C1 segment of cervical spinal cord (tissue), 14 donors: ENCODE data around the gene CNPPD1.

Experiments
- DNase-seq, 14 donors: peaks; one replicate each; lab custom pipeline; 2025; lab: John Stamatoyannopoulos, UW

The CNPPD1 gene

GRCh38 chr2:219179601-219180465, 3.1 kb upstream of the CNPPD1 start:
- DNase-seq, result no peak

DNA sequence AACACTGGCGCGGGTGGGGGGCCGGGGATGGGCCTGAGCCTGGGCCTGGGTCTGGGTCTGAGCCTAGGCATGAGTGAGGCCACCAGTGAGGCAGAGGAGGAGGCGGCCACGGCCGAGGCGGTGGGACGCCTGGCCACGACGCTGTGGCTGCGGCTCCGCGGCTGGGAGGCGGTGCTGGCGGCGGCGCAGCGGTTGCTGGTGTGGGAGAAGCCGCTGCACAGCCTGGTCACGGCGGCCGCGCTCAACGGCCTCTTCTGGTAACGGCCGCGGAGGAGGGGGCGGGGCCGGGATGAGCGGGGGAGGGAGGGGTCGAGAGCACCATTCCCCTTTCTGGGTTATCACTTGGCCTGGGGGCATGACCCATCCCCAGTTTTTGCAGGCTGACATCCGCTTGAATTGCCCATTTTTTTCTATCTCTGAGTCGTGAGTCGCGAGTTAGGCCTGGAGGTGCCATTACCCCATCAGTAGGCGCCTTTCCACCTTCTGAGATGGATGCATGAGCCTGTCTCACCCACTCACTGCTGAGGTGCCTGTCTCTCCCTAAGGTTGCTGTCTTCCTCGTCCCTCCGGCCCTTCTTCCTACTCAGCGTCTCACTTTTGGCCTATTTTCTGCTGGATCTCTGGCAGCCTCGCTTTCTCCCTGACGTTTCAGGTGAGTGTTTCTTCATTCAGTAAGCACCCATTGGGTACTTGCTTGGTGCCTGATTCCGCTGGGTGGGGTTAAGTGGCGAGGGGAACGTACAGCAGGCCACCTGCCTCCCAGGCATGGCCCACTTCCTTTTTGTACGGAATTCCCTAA, 1.9 kb upstream of the CNPPD1 start:
- DNase-seq, result peak in 5 of 14 donors; percentile 58 to 74 (median 66)

DNA sequence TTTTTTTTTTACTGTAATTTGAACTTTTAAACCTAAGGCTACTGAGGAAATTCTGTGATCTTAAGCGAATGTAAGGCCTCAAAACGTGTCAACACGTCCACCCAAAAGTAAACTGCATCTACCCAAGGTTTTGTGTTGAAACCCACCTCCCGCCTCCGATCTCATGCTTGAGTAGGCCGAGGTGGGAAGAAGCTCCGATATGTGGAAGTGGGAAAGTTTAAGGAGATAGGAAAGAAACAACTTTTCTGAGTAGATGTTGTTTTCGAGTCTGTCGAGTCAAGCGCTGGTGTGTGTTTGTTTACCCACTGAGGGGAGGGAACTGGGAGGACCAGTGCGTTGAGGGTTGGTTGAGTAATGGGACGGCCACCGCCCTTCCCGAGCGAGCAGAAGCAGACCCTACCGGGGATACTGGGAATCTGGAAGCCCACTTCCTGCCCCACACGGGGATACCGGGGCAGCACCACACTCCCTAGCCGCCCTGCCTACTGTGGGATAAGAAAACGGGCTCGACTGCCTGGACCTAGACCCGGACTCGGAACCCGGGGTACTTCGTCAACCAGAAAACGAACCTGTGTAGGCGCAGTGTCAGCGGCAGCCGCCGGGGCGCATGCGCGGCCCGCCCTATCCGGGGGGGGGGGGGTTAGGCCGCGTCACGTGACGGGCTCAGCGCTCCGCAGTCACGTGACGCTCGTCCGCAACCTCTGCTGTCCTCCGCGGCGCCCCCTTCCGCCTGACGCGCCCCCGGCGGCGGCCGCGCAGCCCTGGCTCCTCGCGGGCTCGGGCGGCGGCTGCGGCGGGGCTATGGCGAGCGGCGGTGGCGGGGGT, 1.0 kb upstream of the CNPPD1 start, which contains the start of gene RETREG2:
TSS of gene RETREG2 (plus strand) at position 724 of the 825 bp plus-strand sequence. CDS start at position 802, 78 bp downstream.
- peak; percentile 47 to 93 (median 86) for DNase-seq

DNA sequence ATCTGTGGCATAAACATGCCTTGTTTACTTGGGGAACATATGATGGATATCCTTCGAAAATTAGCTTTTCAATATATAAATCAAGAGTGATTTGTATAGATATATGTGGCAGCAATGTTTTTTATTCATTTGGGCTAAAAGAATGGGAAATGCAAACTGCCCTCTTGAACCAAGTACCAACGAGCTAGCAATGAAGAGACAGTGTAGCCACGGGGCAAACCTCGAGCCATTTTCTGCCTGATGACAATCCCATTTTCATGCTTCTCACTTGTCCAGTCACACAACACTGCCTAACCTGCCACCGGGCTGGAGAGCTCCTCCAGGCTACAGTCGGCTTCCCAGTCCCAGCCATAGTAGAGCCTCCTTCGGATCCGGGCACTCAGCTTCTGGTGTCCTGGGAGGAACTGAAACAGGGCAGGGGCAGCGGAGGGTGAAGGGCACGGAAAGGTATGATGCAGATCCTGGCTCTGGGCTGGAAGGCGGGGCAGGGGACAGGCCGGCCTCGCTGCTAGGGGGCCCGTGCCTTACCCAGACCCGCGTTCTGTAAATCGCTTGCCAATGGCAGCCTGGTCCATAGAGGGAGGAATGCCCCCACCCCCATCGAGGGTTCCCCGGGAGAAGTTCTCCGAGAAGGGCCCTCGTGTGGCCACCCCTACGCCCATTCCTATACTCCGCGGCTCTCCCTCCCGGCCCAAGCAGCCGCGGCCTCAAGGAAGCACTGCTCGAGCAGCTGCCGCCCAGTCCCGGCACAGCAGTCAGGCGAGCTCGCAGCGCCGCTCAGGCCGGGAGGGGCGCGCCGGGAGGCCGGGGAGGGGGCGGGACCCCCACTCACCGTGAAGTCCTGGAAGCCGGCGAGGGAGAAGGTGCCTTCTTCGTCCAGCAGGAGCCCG, 552 bp downstream of the CNPPD1 start:
- peak in 10 of 14 donors; percentile 54 to 80 (median 72) for DNase-seq

DNA sequence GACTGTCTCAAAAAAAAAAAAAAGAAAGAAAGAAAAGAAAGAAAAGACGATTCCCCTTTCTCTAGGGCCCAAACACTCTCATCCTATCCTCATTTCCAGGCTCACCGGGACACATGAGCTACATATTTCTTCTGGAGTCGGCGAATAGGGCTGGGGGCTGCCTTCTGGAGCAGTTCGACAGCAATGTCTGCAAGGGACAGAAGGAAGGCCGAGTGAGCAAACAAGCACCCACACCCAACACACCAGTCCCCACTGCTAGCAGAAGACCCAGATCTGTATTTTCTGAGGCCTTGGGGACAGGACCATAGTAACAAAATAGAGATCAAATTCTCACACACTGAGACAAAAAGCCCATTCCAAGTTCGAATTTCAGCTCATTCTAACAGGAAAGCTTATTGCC, 1.2 kb downstream of the CNPPD1 start:
- no peak for DNase-seq

- no peak for DNase-seq
These were observed 1.9 kb downstream of the CNPPD1 start for GRCh38 chr2:219174801-219175200.

GRCh38 chr2:219174146-219174545, 2.6 kb downstream of the CNPPD1 start:
- no peak for DNase-seq

- no peak for DNase-seq
These were observed 3.5 kb downstream of the CNPPD1 start for GRCh38 chr2:219173176-219173575.

DNA sequence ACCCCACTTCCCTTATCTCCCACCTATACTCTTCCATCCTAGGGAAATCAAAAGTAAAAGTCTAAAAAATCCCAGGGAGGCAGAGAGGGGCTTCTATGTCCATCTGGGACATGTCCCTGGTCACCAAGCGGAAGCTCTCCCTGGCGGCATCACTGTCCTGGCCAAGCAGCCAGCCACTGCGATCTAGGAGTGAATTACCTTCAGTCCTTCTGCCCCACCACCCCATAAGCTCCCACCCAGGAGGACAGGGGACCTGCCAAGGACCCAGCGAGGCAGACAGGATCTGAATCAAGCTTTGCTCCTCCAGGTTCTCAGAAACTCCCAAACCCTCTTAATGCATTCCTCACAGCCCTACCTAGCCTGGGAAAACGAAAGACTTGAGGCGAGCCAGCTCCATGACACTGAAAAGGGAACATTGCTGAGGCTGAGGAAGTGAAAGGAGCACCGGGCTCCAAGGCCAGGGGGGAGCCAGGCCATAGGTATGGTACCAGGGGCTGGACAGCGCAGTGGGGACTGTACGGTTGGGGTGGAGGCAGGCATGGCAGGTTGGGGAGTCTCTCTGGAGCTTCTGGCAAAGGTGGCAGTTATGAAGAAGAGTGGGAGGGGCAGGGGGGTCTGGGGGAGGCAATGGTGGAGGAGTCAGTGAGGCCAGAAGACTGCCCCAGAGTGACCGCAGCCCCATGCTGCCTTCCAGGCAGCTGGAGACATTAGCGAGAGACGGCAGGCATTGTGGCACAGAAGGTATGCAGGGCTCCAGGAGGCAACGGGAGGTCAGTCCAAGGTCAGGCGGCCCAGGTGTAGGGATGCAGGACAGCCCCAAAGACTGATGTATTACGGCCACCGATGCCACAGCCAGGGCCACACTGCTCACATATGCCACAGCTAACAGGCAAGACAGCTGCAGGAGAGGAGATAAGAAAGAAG, 4.2 kb downstream of the CNPPD1 start:
- DNase-seq, result no peak

DNA sequence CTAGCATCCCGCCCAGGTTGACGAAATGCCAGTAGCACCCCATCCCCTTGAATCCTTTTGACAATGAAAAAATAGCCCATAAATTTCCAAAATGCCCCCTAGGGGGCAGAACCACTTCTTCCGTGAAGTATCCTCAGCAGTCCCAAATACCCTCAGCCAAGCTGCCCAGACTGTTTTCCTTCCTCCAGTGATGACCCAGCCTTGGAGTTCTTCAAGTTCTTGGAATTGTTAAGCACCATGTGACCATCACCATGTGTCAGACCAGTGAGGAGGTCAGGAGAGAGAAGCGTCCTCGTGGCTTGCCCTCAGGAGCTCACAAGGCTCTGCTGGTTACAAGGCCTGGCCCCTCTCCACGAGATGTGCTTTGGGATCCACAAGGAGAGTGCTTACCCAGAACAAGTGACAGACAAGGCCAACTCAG, 5.5 kb downstream of the CNPPD1 start:
- DNase-seq, result peak in 9 of 14 donors; percentile 17 to 36 (median 23)

GRCh38 chr2:219169930-219170654, 6.6 kb downstream of the CNPPD1 start, which contains the start of gene SLC23A3:
TSS of gene SLC23A3 (minus strand) at chr2:219170029. CDS start at chr2:219169984, 45 bp downstream.
- no peak for DNase-seq

GRCh38 chr2:219168932-219169331, 7.8 kb downstream of the CNPPD1 start:
- DNase-seq, result no peak

GRCh38 chr2:219168526-219168925, 8.2 kb downstream of the CNPPD1 start:
- no peak for DNase-seq

GRCh38 chr2:219167997-219168396, 8.7 kb downstream of the CNPPD1 start:
- no peak for DNase-seq

GRCh38 chr2:219165058-219165911, 11.4 kb downstream of the CNPPD1 start:
- DNase-seq, result no peak

DNA sequence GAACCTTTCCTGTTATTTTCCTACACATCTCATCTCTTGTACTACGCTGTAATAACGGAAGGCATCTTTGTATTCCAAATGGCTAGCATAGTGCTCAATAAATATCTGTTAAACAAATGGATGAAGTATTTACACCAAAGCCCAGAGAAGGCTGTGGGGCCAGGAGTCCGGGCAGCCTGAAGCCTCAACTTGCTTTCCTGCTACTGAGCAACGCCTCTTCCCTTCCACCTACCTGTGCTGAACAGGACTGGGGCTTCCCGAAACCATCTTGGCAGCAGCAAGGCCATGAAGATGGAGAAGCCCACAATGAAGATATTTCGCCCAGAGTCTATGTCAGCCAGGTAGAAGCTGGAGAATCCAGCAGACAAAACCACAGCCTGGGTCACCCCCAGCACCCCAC, 13.6 kb downstream of the CNPPD1 start:
- no peak for DNase-seq

GRCh38 chr2:219161097-219161496, 15.6 kb downstream of the CNPPD1 start:
- DNase-seq, result no peak
